Upper lobe of right lung (tissue), 1 donor: Measurements from ENCODE around the gene RNF150. TPM values are rescaled to one million over a fixed set of nuclear protein-coding genes. Genes with fewer than 3 reads are reported as not detected.

ENCODE experiments used
- ATAC-seq: fragments of 200-7000 bp; cut with Tn5 transposase; one replicate; pipeline ENCODE4 v1.9.1; 2020; ENCODE audit warnings: mild to moderate bottlenecking, moderate library complexity
- DNase-seq: peaks from one replicate; pipeline ENCODE4 v3.0.0-alpha.2; 2020
- H3K27ac ChIP-seq: fragments of 200-600 bp; one replicate; pipeline ENCODE4 v1.8.0; 2022
- H3K27me3 ChIP-seq: fragments of 200-600 bp; one replicate; pipeline ENCODE4 v1.8.0; 2022; ENCODE audit warnings: mild to moderate bottlenecking
- H3K36me3 ChIP-seq: fragments of 200-600 bp; one replicate; pipeline ENCODE4 v1.8.0; 2022
- H3K4me1 ChIP-seq: fragments of 200-600 bp; one replicate; pipeline ENCODE4 v1.8.0; 2022
- H3K4me3 ChIP-seq: fragments of 200-600 bp; one replicate; pipeline ENCODE4 v1.8.0; 2022; ENCODE audit warnings: mild to moderate bottlenecking
- H3K9me3 ChIP-seq: fragments of 200-600 bp; one replicate; pipeline ENCODE4 v1.8.0; 2022
- CTCF ChIP-seq: fragments of 200-600 bp; IDR thresholded peaks from one replicate; pipeline ENCODE4 v1.8.0; 2022; ENCODE audit warnings: antibody characterized with exemption
- intact Hi-C: fragments of 100-400 bp; cut with DNase I; formaldehyde crosslinking; loops from one replicate; pipeline ENCODE4 v1.11.0; 2022
- total RNA-seq: library from RNA; stranded (reverse); fragmentation: NEBNext Ultra II Directional; extraction: Animal tissue kit (Norgen Biotek cat#: 25700); gene quantifications from one replicate; pipeline ENCODE4 v1.2.1, GENCODE V29; 2021
- donor health status: DM: no; HTN: yes; CAD: no; lungs with severe emphysema.

The RNF150 gene
- total RNA-seq, 1 donor from 2014 or later = 2.4 TPM

GRCh38 chr4:140989944-140990343 lies 143.3 kb downstream of the RNF150 start:
- no peak for TF ChIP-seq CTCF
- Histone ChIP-seq H3K4me1 (no peaks in the 10 kb centered on the region), H3K4me3 (no peak overlapping the region), H3K9me3 (no peaks in the 10 kb centered on the region), H3K27ac (no peak overlapping the region), H3K36me3 (no peaks in the 10 kb centered on the region), H3K27me3 (no peaks in the 10 kb centered on the region)
- intact Hi-C loops = no loop called here
- DNase-seq (no peak), ATAC-seq (no peak)

- ATAC-seq (no peak), DNase-seq (no peak)
- Histone ChIP-seq H3K27ac (no peak overlapping the region), H3K4me3 (no peak overlapping the region), H3K27me3 (no peaks in the 10 kb centered on the region), H3K9me3 (no peaks in the 10 kb centered on the region), H3K4me1 (no peaks in the 10 kb centered on the region), H3K36me3 (no peaks in the 10 kb centered on the region)
- intact Hi-C loops = no loop called here
- no peak for TF ChIP-seq CTCF
These were observed 147.2 kb downstream of the RNF150 start for GRCh38 chr4:140986045-140986444.

GRCh38 chr4:140982613-140983340 lies 150.5 kb downstream of the RNF150 start:
- H3K27ac ChIP-seq = no peak overlapping the region
- intact Hi-C loops = no loop called here
- TF ChIP-seq CTCF = no peak

GRCh38 chr4:140980426-140981200 lies 152.7 kb downstream of the RNF150 start:
- no peak for ATAC-seq
- Histone ChIP-seq H3K4me1 (no peaks in the 10 kb centered on the region), H3K36me3 (no peaks in the 10 kb centered on the region), H3K27ac (no peak overlapping the region), H3K27me3 (no peaks in the 10 kb centered on the region), H3K9me3 (no peaks in the 10 kb centered on the region), H3K4me3 (no peak overlapping the region)
- intact Hi-C loops = no loop called here
- TF ChIP-seq CTCF = no peak
- DNase-seq = no peak

More at GRCh38 chr4:140982613-140983340, 150.5 kb downstream of the RNF150 start:
- no peaks in the 10 kb centered on the region for H3K27me3 ChIP-seq
- ATAC-seq (no peak), DNase-seq (no peak)
- H3K4me1 ChIP-seq = no peaks in the 10 kb centered on the region
- H3K36me3 ChIP-seq = no peaks in the 10 kb centered on the region
- no peaks in the 10 kb centered on the region for H3K9me3 ChIP-seq
- no peak overlapping the region for H3K4me3 ChIP-seq

GRCh38 chr4:140976768-140977167 lies 156.5 kb downstream of the RNF150 start:
- Histone ChIP-seq H3K4me3 (no peak overlapping the region), H3K27ac (no peak overlapping the region), H3K9me3 (no peaks in the 10 kb centered on the region), H3K4me1 (no peaks in the 10 kb centered on the region), H3K27me3 (no peaks in the 10 kb centered on the region), H3K36me3 (no peaks in the 10 kb centered on the region)
- intact Hi-C loops = no loop called here
- TF ChIP-seq CTCF = no peak
- DNase-seq = no peak
- ATAC-seq = no peak
